Esophagus muscularis mucosa (tissue), 4 donors: ENCODE measurements around the gene TMEM35B. TPM values are rescaled to one million over a fixed set of nuclear protein-coding genes. Genes with fewer than 3 reads are reported as not detected.

Source experiments
- DNase-seq: peaks from one replicate; pipeline ENCODE4 v3.0.0-alpha.2; 2017; ENCODE audit errors: extremely low spot score
- H3K27ac ChIP-seq, 4 donors: fragments of 200-600 bp; sonication (generic); replicated peaks in 1 of 4; 1 replicate in 3 of 4; 2 replicates in 1 of 4; pipeline ENCODE4 v1.5.1; 2016 to 2019; ENCODE audit warnings: mild to moderate bottlenecking in 1 of 4
- H3K27me3 ChIP-seq, 4 donors: fragments of 200-600 bp; sonication (generic); one replicate each; pipeline versions ENCODE4 v1.5.1 to v1.6.0; 2016 to 2019
- H3K36me3 ChIP-seq, 4 donors: fragments of 200-600 bp; sonication (generic); one replicate each; pipeline ENCODE4 v1.5.1; 2016 to 2019
- H3K4me1 ChIP-seq, 4 donors: fragments of 200-600 bp; sonication (generic); one replicate each; pipeline ENCODE4 v1.5.1; 2016 to 2019
- H3K4me3 ChIP-seq, 4 donors: fragments of 200-600 bp; sonication (generic); 1 replicate in 2 of 4; 2 replicates in 2 of 4; pipeline ENCODE4 v1.5.1; 2016 to 2019; ENCODE audit warnings: mild to moderate bottlenecking in 4 of 4, moderate library complexity in 1 of 4
- H3K9me3 ChIP-seq, 4 donors: fragments of 200-600 bp; sonication (generic); 1 replicate in 3 of 4; 2 replicates in 1 of 4; pipeline ENCODE4 v1.5.1; 2016 to 2019
- EP300 ChIP-seq: sonication (generic); formaldehyde crosslinking; IDR thresholded peaks from one replicate; pipeline ENCODE4 v1.6.1; 2017; ENCODE audit warnings: antibody characterized with exemption
- POLR2A ChIP-seq: fragments of 450-650 bp; IDR thresholded peaks from one replicate; pipeline ENCODE4 v1.6.1; 2017; ENCODE audit warnings: antibody characterized with exemption, moderate library complexity, mild to moderate bottlenecking, low read depth
- POLR2AphosphoS5 ChIP-seq, 2 donors: sonication (generic); formaldehyde crosslinking; IDR thresholded peaks; one replicate each; pipeline ENCODE4 v1.6.1; 2017; ENCODE audit warnings: antibody characterized with exemption in 2 of 2
- WGBS: methylation state at CpG from one replicate; pipeline ENCODE4 v1.1.5; 2018; 5-methylcytosine and 5-hydroxymethylcytosine counted together
- intact Hi-C: fragments of 100-400 bp; cut with DNase I; formaldehyde crosslinking; loops from one replicate; pipeline ENCODE4 v1.15.1; 2023
- total RNA-seq, 4 donors: library from RNA; depleted of rRNA; stranded (reverse); fragments of >200 nt; gene quantifications; one replicate each; pipeline versions ENCODE4 v1.1.0 to v1.2.1, GENCODE V29; 2016
- TF ChIP-seq, protein P1 (sequence below), 3 experiments: fragments of 200-600 bp in 2 of 3; fragments of 450-650 bp in 1 of 3; sonication (generic) in 2 of 3; IDR thresholded peaks; one replicate each; pipeline ENCODE4 v1.5.1; 2017 to 2019; ENCODE audit warnings: antibody characterized with exemption in 3 of 3, mild to moderate bottlenecking in 2 of 3, moderate library complexity in 1 of 3

The TMEM35B gene
- total RNA-seq, 4 donors from 2014 or later, result 26.1 to 38.6 (median 32.9) TPM

DNA sequence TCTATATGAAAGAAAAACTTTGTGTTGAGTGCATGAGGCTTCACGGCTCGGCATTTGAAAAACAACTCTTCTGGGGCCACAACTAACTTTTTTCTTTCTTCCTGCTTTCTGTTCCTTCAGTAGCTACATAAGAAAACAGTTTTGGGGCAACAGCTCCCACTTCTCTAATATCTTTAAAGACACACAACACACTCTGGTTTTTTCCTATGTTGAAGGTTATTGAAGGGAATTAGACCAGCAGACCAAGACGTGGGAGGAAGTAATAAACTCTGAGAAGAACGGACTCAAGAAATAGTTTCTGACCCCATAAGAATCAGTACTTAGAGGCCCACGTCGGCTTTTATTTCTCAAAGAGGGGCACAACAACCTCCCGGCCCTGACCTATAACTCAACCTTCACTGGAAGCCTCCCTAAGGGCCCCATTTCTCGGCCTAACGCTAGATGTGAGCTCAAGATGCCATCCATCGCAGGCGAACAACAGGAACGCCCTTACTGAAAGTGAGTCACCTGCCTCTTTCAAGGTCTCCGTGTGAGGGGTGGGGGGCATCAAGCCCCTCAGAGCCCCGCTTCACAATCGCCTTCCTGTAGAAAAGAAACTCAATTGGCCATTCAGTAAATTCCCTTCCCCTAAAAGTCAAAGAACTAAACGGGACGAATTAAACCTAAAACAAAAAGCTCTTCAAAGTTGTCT, 45.8 kb upstream of the TMEM35B start:
- 7% methylated on average over 17 of the region's 17 CpGs for WGBS
- Histone ChIP-seq H3K9me3 (peaks cover 0 to 7% (median 3%) of the 10 kb centered on the region in 4 donors), H3K27me3 (no peaks in the 10 kb centered on the region), H3K4me1 (peaks cover 11 to 38% (median 26%) of the 10 kb centered on the region in 4 donors), H3K4me3 (peak overlapping the region; percentile 67 to 86 (median 74)), H3K36me3 (peaks cover 0 to 10% (median 5%) of the 10 kb centered on the region in 4 donors), H3K27ac (peak overlapping the region; percentile 89 to 93 (median 91))
- DNase-seq, result no peak
- TF ChIP-seq POLR2A (no peak), EP300 (no peak), POLR2AphosphoS5 (IDR thresholded peaks at IDR 0.05) (no peak)
- TF ChIP-seq, protein P1, sequence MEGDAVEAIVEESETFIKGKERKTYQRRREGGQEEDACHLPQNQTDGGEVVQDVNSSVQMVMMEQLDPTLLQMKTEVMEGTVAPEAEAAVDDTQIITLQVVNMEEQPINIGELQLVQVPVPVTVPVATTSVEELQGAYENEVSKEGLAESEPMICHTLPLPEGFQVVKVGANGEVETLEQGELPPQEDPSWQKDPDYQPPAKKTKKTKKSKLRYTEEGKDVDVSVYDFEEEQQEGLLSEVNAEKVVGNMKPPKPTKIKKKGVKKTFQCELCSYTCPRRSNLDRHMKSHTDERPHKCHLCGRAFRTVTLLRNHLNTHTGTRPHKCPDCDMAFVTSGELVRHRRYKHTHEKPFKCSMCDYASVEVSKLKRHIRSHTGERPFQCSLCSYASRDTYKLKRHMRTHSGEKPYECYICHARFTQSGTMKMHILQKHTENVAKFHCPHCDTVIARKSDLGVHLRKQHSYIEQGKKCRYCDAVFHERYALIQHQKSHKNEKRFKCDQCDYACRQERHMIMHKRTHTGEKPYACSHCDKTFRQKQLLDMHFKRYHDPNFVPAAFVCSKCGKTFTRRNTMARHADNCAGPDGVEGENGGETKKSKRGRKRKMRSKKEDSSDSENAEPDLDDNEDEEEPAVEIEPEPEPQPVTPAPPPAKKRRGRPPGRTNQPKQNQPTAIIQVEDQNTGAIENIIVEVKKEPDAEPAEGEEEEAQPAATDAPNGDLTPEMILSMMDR (IDR thresholded peaks at IDR 0.05), result no peak
- intact Hi-C loops, result loop anchor here (2.0 to 5.0 kb wide), 2 partner anchors 48 to 161 kb away; partner anchors contain the start of genes SFPQ and ZMYM1

DNA sequence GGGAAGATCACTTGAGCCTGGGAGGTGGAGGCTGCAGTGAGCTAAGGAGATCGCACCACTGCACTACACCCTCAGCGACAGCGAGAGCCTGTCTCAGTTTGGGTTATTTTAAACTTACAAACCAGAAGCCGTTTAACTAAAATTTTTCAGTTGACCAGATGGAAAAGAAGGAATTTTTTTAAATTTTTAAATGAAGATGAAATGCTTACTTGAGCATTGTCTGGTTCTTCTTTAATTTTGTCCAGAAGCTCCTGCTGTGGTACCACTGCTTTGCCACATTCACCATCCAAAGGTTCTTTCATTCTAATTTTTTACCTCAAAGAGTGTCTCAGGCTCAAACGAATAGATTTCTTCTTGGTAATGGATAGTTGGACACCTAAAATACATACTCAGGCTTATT, 45.2 kb upstream of the TMEM35B start:
- H3K4me1 ChIP-seq, result peaks cover 11 to 38% (median 26%) of the 10 kb centered on the region in 4 donors
- H3K4me3 ChIP-seq, result peak overlapping the region; percentile 67 to 86 (median 74)
- H3K27ac ChIP-seq, result peak overlapping the region; percentile 89 to 93 (median 91)
- no peaks in the 10 kb centered on the region for H3K27me3 ChIP-seq
- DNase-seq, result no peak
- peaks cover 0 to 7% (median 3%) of the 10 kb centered on the region in 4 donors for H3K9me3 ChIP-seq
- 82% methylated on average over 5 of the region's 5 CpGs for WGBS
- TF ChIP-seq POLR2AphosphoS5 (IDR thresholded peaks at IDR 0.05) (no peak), POLR2A (no peak), EP300 (no peak)
- TF ChIP-seq, protein P1 (IDR thresholded peaks at IDR 0.05), result no peak
- H3K36me3 ChIP-seq, result peaks cover 0 to 12% (median 5%) of the 10 kb centered on the region in 4 donors
- intact Hi-C loops, result loop anchor here (2.0 to 5.0 kb wide), 2 partner anchors 48 to 162 kb away; partner anchors contain the start of genes SFPQ and ZMYM1

DNA sequence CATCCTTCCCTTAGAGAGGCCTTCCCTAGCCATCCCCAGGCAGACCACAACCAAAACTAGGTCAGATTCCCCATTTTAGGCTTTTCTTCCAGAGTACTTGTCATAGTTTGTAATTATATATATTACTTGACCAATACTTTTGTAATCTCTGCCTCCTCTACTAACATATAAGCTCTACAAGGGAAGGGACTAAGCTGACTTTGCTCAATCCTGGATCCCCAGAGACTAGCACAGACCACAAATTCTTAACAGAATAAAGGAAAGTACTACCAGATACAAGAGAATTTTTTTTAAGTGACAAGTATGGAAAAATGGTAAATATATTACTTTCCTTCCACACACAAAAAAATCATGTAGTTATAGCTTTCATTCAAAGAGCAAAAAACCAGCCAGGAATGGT, 44.6 kb upstream of the TMEM35B start:
- H3K27me3 ChIP-seq, result no peaks in the 10 kb centered on the region
- TF ChIP-seq POLR2AphosphoS5 (IDR thresholded peaks at IDR 0.05) (no peak), EP300 (no peak), POLR2A (no peak)
- TF ChIP-seq, protein P1 (IDR thresholded peaks at IDR 0.05), result no peak
- DNase-seq, result no peak
- peak overlapping the region in 2 of 4 donors; percentile 78 to 86 for H3K4me3 ChIP-seq
- peaks cover 0 to 7% (median 3%) of the 10 kb centered on the region in 4 donors for H3K9me3 ChIP-seq
- peaks cover 11 to 38% (median 26%) of the 10 kb centered on the region in 4 donors for H3K4me1 ChIP-seq
- peaks cover 0 to 12% (median 5%) of the 10 kb centered on the region in 4 donors for H3K36me3 ChIP-seq
- H3K27ac ChIP-seq, result no peak overlapping the region
- intact Hi-C loops, result loop anchor here (2.0 to 5.0 kb wide), 2 partner anchors 49 to 163 kb away; partner anchors contain the start of genes SFPQ and ZMYM1

DNA sequence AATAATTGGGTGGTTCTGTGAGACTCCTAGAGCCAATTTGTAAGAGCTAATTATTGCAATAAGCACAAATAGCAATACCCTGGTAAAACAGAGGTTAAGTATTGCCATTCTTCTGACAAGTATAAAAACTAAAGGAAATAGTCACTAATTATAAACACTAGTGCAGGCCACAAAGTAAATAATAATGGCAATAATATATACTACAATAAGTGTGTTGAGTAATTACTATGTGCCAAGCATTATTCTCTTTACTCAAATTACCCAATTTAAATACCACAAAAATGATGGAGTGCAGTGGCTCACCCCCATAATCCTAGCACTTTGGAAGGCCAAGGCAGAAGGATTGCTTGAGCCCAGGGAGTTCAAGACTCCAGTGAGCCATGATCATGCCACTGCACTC, 31.3 kb upstream of the TMEM35B start:
- Histone ChIP-seq H3K4me1 (no peaks in the 10 kb centered on the region), H3K4me3 (no peak overlapping the region), H3K27ac (no peak overlapping the region), H3K27me3 (no peaks in the 10 kb centered on the region), H3K36me3 (peaks cover 4 to 71% (median 51%) of the 10 kb centered on the region in 4 donors), H3K9me3 (no peaks in the 10 kb centered on the region)
- intact Hi-C loops, result no loop called here
- no peak for DNase-seq
- TF ChIP-seq, protein P1 (IDR thresholded peaks at IDR 0.05), result no peak
- no peak for TF ChIP-seq POLR2A
- no peak for TF ChIP-seq POLR2AphosphoS5 (IDR thresholded peaks at IDR 0.05)
- no peak for TF ChIP-seq EP300
